Esophagus (tissue), 2 donors: ENCODE data around the gene ZNF444. TPM values are rescaled to one million over a fixed set of nuclear protein-coding genes. Genes with fewer than 3 reads are reported as not detected.

Source experiments
- H3K27ac ChIP-seq, 2 donors: one replicate each; pipeline ENCODE4 v1.5.1; 2013; ENCODE audit warnings: low read depth in 2 of 2, mild to moderate bottlenecking in 2 of 2, inconsistent platforms in 1 of 2, low read length in 1 of 2, moderate library complexity in 1 of 2
- H3K27me3 ChIP-seq, 2 donors: one replicate each; pipeline ENCODE4 v1.6.1; 2013; ENCODE audit warnings: low read length in 2 of 2, control low read depth in 1 of 2, mild to moderate bottlenecking in 1 of 2; ENCODE audit not compliant: insufficient read depth in 2 of 2, control insufficient read depth in 1 of 2
- H3K36me3 ChIP-seq, 2 donors: one replicate each; pipeline ENCODE4 v1.6.1; 2013; ENCODE audit warnings: low read length in 1 of 2; ENCODE audit not compliant: control insufficient read depth in 2 of 2, insufficient read depth in 2 of 2
- H3K4me1 ChIP-seq, 2 donors: one replicate each; pipeline ENCODE4 v1.6.1; 2013; ENCODE audit warnings: low read length in 1 of 2; ENCODE audit not compliant: control insufficient read depth in 2 of 2, insufficient read depth in 2 of 2
- H3K4me3 ChIP-seq, 2 donors: one replicate each; pipeline ENCODE4 v1.5.1; 2013; ENCODE audit warnings: low read length in 2 of 2, mild to moderate bottlenecking in 2 of 2, low read depth in 1 of 2, moderate library complexity in 1 of 2
- H3K9me3 ChIP-seq, 2 donors: one replicate each; pipeline ENCODE4 v1.6.1; 2013; ENCODE audit warnings: mild to moderate bottlenecking in 2 of 2, low read depth in 1 of 2, low read length in 1 of 2, moderate library complexity in 1 of 2; ENCODE audit not compliant: control insufficient read depth in 2 of 2, insufficient read depth in 1 of 2
- WGBS, 2 donors: extraction: QIAGEN DNeasy Blood & Tissue Kit; methylation state at CpG; one replicate each; pipeline ENCODE4 v1.1.7; 2013; 5-methylcytosine and 5-hydroxymethylcytosine counted together
- polyA plus RNA-seq, 2 donors: library from polyadenylated mRNA; stranded (reverse); fragments of 200-250 nt; gene quantifications; one replicate each; pipeline ENCODE4 v1.2.3, GENCODE V29; 2013
- donor health status: healthy with polysubstance abuse.
- donor health status: Bipolar disorder and iron deficiency.

ZNF444 gene
- polyA plus RNA-seq, 2 donors = 12.9 to 16.0 TPM

DNA sequence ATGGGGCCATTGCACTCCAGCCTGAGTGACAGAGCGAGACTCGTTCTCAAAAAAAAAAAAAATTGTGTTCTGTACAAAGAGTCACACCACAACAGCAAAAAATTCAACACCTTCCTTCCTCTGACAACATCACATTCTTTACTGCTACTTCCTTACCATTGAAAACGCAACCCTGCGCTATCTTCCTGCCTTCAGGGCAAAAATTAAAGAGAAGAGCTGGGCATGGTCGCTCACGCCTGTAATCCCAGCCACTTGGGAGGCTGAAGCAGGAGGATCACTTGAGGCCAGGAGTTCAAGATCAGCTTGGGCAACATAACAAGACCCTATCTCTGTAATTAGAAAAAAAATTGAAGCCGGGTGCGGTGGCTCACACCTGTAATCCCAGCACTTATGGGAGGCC is 9.4 kb upstream of the ZNF444 start:
- Histone ChIP-seq H3K27ac (peak overlapping the region in 1 of 2 donors; percentile 40), H3K36me3 (no peaks in the 10 kb centered on the region), H3K9me3 (no peaks in the 10 kb centered on the region), H3K27me3 (no peaks in the 10 kb centered on the region), H3K4me1 (peaks cover 0 to 4% of the 10 kb centered on the region in 2 donors), H3K4me3 (no peak overlapping the region)
- 86 to 91% methylated on average over 8 of the region's 8 CpGs for WGBS, 2 donors

DNA sequence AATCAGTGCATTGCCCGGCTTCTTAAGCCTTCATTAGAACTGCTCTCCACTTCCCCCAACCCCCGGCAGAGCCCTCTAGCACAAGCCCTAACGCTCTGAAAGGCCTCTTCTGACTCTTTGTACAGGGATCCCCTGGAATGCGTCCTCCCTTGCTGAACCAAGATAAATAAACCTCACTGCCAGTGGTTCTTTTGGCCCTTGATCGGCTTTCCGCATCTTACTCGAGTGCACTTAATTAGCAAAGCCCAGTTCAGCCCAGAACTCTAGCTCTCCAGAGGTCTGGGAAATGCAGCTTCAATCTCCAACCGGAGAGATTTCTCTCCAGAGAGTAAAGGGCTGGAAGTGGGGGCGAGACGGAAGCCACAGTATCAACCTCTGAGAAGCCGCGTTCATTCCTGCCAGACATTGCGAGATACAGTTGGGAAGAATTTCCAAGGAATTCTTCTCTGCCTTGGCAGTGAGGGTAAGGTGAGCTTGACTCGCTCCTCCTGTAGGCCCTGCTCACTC is 8.7 kb upstream of the ZNF444 start:
- WGBS, 2 donors = 35 to 52% methylated on average over 14 of the region's 14 CpGs
- Histone ChIP-seq H3K4me3 (no peak overlapping the region), H3K9me3 (no peaks in the 10 kb centered on the region), H3K27me3 (no peaks in the 10 kb centered on the region), H3K4me1 (peaks cover 0 to 4% of the 10 kb centered on the region in 2 donors), H3K36me3 (no peaks in the 10 kb centered on the region), H3K27ac (peak overlapping the region in 1 of 2 donors; percentile 40)

DNA sequence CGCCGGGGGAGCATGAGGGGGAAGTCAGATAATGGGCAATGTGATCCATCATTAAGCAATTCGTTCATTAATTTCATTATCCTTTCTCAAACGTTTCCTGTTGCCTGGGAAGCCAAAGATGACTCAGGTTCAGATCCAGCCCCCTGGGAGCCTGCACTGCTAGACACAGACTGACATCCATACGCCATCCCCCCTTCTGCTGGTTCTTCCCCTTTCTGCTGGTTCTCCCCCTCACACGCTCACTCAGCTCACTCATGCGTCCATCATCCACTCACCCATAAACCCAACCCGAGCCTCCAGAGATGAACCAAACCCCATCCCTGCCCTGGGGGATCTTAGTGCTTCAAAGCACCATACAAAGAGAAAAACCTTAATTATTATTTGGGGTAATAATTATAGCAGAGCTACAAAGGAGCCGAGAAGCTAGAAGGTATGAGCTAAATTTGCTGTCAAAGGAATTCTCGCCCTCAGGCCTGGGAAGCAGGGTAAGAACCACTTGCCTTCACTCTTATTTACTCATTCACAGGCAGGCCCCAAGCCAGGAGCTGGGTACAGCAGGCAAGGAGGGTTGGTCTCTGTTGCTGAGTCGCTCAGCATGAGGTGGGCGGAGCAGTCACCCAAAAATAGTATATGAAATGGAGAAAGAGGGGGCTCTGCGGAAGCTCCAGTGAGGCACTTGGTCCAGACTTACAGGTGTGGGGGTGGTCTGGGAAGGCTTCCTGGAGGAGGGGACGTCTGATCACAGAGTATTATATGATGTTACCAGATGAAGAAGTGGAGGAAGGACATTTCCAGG is 7.0 kb upstream of the ZNF444 start:
- WGBS, 2 donors = 56 to 66% methylated on average over 14 of the region's 14 CpGs
- Histone ChIP-seq H3K4me1 (peaks cover 0 to 4% of the 10 kb centered on the region in 2 donors), H3K36me3 (no peaks in the 10 kb centered on the region), H3K9me3 (no peaks in the 10 kb centered on the region), H3K4me3 (no peak overlapping the region), H3K27ac (no peak overlapping the region), H3K27me3 (no peaks in the 10 kb centered on the region)

DNA sequence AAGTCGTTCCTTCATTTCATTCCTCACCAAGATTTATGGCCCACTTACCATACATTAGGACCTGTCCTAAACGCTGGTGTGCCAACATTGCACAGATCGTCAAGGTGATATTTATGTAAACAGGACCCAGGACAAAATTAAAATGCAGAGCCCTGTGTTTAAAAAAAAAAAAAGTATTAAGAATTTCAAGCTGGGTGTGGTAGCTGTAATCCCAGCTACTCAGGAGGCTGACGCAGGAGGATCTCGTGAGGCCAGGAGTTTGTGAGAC is 6.5 kb upstream of the ZNF444 start:
- H3K27ac ChIP-seq = no peak overlapping the region
- 59 to 74% methylated on average over 5 of the region's 5 CpGs for WGBS, 2 donors
- no peak overlapping the region for H3K4me3 ChIP-seq
- H3K4me1 ChIP-seq = peaks cover 0 to 4% of the 10 kb centered on the region in 2 donors
- no peaks in the 10 kb centered on the region for H3K27me3 ChIP-seq
- no peaks in the 10 kb centered on the region for H3K9me3 ChIP-seq
- no peaks in the 10 kb centered on the region for H3K36me3 ChIP-seq

DNA sequence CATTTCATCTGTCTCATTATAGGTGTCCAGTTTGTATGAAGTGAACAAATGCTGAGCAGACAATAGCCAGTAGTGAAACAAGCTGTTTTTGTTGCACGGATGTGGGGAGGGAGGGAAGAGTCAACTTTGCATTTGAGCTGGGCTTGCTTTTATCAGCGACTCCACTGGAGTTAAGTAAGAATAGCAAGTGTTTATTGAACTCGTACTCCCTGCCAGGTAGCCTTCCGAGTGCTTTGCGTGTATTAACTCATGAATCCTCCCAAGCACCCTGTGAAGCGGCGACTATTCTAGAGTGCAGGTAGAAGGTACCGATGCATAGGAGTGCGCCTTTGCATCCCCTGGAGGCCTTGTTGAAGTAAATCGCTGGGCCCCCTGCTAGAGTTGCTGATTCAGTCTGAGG is 4.7 kb upstream of the ZNF444 start:
- H3K27ac ChIP-seq = no peak overlapping the region
- no peaks in the 10 kb centered on the region for H3K9me3 ChIP-seq

DNA sequence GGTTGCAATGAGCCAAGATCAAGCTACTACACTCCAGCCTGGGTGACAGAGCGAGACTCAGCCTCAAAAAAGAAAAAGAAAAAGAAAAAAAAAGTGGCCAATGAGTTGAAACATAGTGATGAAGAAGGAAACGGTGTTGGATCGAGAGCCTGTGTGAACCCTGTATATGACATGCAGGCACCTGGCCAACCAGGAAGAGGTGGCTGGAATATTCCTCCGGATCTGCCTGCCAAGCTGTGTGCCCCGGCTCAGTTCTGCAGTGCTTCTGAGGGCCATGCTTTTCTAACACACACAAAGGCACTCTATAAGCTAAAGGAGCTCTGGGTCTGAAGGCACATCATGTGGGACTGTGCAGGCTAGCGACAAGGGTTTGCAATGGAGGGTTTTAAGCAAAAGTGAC is 3.7 kb upstream of the ZNF444 start:
- Histone ChIP-seq H3K36me3 (no peaks in the 10 kb centered on the region), H3K27me3 (no peaks in the 10 kb centered on the region), H3K9me3 (no peaks in the 10 kb centered on the region), H3K4me3 (no peak overlapping the region), H3K4me1 (peaks cover 0 to 8% of the 10 kb centered on the region in 2 donors), H3K27ac (peak overlapping the region; percentile 40 to 62)
- 44 to 49% methylated on average over 6 of the region's 6 CpGs for WGBS, 2 donors

More for the DNA sequence above, 4.7 kb upstream of the ZNF444 start:
- Histone ChIP-seq H3K4me3 (no peak overlapping the region), H3K36me3 (no peaks in the 10 kb centered on the region), H3K4me1 (peaks cover 0 to 8% of the 10 kb centered on the region in 2 donors), H3K27me3 (no peaks in the 10 kb centered on the region)
- 69 to 78% methylated on average over 10 of the region's 10 CpGs for WGBS, 2 donors

DNA sequence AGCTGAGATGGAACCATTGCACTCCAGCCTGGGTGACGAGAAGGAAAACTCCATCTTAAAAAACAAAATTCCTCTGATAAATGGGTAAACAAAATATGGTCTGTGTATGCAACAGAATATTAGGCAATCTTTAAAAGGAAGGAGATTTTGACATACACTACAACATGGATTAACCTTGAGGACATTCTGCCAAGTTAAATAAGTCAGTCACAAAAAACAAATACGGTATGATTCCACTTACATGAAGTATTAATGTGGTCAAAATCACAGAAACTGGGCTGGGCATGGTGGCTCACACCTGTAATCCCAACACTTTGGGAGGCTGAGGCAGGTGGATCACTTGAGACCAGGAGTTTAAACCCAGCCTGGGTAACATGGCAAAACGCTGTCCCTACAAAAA is 3.0 kb upstream of the ZNF444 start:
- H3K9me3 ChIP-seq = no peaks in the 10 kb centered on the region
- H3K27ac ChIP-seq = peak overlapping the region; percentile 26 to 58
- H3K4me1 ChIP-seq = peaks cover 4 to 14% of the 10 kb centered on the region in 2 donors
- H3K36me3 ChIP-seq = no peaks in the 10 kb centered on the region
- H3K4me3 ChIP-seq = no peak overlapping the region
- 38 to 51% methylated on average over 3 of the region's 3 CpGs for WGBS, 2 donors
- H3K27me3 ChIP-seq = no peaks in the 10 kb centered on the region

DNA sequence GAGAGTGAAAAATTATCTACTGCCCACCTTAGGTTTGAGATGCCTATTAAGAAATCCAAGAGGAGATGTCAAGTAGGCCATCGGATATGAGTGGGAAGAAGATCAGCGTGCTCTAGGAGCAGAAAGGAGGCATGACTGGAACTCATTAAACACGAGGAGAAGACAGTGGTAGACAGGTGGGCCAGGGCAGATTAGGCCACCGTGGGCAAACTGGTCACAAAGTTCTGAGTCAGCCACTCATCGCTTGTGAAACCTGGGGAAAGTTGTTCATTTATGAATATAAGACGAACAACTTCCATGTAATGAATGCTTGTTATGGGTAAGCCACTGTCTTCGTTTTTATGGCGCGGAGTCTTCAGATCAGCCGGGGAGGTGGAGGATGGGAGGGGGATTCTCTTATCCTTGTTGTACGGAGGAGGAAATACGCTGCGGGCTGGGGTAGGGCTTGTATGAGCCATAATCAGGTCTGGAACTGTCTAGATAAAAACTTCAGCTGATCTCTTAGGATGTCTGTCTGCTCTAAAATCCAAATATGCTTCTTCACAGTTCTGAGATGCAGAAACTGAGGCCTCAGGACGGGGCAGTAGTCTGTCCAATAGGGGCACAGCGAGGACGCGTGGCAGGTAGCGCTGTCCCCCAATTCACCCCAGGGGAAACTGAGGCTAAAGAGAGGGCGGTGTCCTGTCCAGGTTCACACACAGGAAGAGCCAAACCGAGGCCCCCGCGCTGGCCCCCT is 1.1 kb upstream of the ZNF444 start:
- H3K27ac ChIP-seq = peak overlapping the region; percentile 83 to 85
- peak overlapping the region; percentile 50 to 55 for H3K4me3 ChIP-seq
- peaks cover 4 to 14% of the 10 kb centered on the region in 2 donors for H3K4me1 ChIP-seq
- H3K9me3 ChIP-seq = no peaks in the 10 kb centered on the region
- H3K36me3 ChIP-seq = no peaks in the 10 kb centered on the region
- no peaks in the 10 kb centered on the region for H3K27me3 ChIP-seq
- WGBS, 2 donors = 27 to 29% methylated on average over 22 of the region's 22 CpGs

DNA sequence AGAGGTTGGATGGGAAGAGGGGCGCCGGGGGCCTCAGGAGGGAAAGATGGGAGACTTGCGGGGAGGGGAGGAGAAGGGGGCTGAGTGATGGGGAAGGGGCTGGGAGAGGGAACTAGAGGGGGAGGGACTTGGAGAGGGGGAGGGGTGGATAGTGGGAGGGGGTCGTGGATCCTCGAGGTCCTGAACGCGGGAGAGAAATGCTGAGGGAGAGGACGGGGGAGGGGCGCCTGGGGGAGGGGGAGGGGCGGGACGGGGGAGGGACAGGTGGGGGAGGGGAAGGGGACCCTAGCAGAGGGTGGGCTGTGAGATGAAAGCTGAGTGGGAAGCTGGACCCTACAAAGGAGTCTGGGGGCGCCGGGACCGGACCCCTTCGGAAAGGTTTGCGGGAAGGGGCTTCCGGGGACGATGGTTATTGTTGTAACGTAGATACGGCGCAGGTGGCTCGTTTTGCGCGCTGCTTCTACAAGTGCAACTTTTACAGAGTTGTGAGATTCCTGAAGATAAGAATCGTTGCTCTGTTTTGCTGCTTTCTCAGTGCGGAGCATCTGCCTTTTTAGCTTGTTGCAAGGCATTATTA is 418 bp downstream of the ZNF444 start:
- H3K36me3 ChIP-seq = no peaks in the 10 kb centered on the region
- 1% methylated on average over 20 to 24 of the region's 26 CpGs for WGBS, 2 donors
- no peaks in the 10 kb centered on the region for H3K27me3 ChIP-seq
- peak overlapping the region; percentile 50 to 62 for H3K4me3 ChIP-seq
- no peaks in the 10 kb centered on the region for H3K9me3 ChIP-seq
- peak overlapping the region; percentile 57 to 70 for H3K27ac ChIP-seq
- peaks cover 4 to 10% of the 10 kb centered on the region in 2 donors for H3K4me1 ChIP-seq
